ENCODE results near the gene DMXL1.
"Not testable (repeated sequence)": the region's sequence is repeated elsewhere in the genome, so short reads cannot be mapped to it uniquely, and the experiment has no call there.

DMXL1 gene

DNA sequence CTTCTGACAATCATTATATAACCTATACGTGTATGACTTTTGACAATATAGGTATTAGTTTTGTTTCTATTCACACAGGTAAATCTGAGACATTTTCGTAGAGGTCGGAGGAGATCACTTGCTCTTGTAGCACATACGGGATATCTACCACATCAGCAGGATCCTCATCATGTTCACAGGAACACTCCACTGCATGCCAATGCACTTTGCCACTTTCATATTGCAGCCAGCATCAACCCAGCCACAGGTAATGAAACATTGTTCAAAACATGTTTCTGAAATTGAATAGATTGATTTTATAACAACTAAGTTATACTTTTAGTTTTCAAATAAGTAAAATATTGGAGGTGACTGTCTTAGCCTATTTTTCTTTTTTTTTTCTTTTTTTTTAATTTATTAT lies 50.0 kb downstream of the DMXL1 start:
- H3K9ac ChIP-seq (ENCODE audit: low read length) = no peak overlapping the region
- no peaks in the 10 kb centered on the region for H3F3A ChIP-seq (ENCODE audit: insufficient read depth, low read length)
- H3K27me3 ChIP-seq (replicated peaks; ENCODE audit: insufficient read depth, low read length) = no peaks in the 10 kb centered on the region
- no peaks in the 10 kb centered on the region for H3K79me2 ChIP-seq (ENCODE audit: low read length)
- H3K27ac ChIP-seq (ENCODE audit: low read length) = no peak overlapping the region
- H3K4me2 ChIP-seq (ENCODE audit: low read depth, low read length) = no peak overlapping the region
- TF ChIP-seq EZH2phosphoT487 (IDR thresholded peaks at IDR 0.05; ENCODE audit: low read length) = no peak
- TF ChIP-seq CTCF (IDR thresholded peaks at IDR 0.05; ENCODE audit: low read length) = no peak
- no peak for TF ChIP-seq EZH2 (optimal IDR thresholded peaks at IDR 0.05; ENCODE audit: low read depth, low read length)
- DNase-seq = no peak
- H3K9me3 ChIP-seq (replicated peaks; ENCODE audit: insufficient read depth, low read length) = no peaks in the 10 kb centered on the region
- H3K9me2 ChIP-seq (replicated peaks; ENCODE audit: insufficient read depth, low read length) = no peaks in the 10 kb centered on the region
- H4K20me1 ChIP-seq (ENCODE audit: insufficient read depth, low read length) = no peaks in the 10 kb centered on the region
- H3K36me3 ChIP-seq (replicated peaks; ENCODE audit: insufficient read depth, low read length) = 0 out of 2 replicates have a peak, but pooled peaks cover 2% of the 10 kb centered on the region
- no peak overlapping the region for H2AFZ ChIP-seq (ENCODE audit: low read length)
- no peaks in the 10 kb centered on the region for H3K4me1 ChIP-seq (ENCODE audit: low read length)
- H3K4me3 ChIP-seq (ENCODE audit: low read length) = no peak overlapping the region

DNA sequence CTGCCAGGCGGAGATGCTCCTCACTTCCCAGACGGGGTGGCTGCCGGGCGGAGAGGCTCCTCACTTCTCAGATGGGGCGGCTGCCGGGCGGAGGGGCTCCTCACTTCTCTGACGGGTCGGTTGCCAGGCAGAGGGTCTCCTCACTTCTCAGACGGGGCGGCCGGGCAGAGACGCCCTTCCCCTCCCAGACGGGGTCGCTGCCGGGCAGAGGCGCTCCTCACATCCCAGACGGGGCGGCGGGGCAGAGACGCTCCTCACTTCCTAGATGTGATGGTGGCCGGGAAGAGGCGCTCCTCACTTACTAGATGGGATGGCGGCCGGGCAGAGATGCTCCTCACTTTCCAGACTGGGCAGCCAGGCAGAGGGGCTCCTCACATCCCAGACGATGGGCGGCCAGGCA lies 51.6 kb downstream of the DMXL1 start:
- H3K27ac ChIP-seq (ENCODE audit: low read length); H3K79me2 ChIP-seq (ENCODE audit: low read length); H3K9me2 ChIP-seq (replicated peaks; ENCODE audit: insufficient read depth, low read length); H3K4me3 ChIP-seq (ENCODE audit: low read length); H2AFZ ChIP-seq (ENCODE audit: low read length); H4K20me1 ChIP-seq (ENCODE audit: insufficient read depth, low read length); DNase-seq; H3K9ac ChIP-seq (ENCODE audit: low read length); H3K36me3 ChIP-seq (replicated peaks; ENCODE audit: insufficient read depth, low read length); H3K9me3 ChIP-seq (replicated peaks; ENCODE audit: insufficient read depth, low read length); H3F3A ChIP-seq (ENCODE audit: insufficient read depth, low read length); H3K4me2 ChIP-seq (ENCODE audit: low read depth, low read length); H3K27me3 ChIP-seq (replicated peaks; ENCODE audit: insufficient read depth, low read length); H3K4me1 ChIP-seq (ENCODE audit: low read length): not testable (repeated sequence)

DNA sequence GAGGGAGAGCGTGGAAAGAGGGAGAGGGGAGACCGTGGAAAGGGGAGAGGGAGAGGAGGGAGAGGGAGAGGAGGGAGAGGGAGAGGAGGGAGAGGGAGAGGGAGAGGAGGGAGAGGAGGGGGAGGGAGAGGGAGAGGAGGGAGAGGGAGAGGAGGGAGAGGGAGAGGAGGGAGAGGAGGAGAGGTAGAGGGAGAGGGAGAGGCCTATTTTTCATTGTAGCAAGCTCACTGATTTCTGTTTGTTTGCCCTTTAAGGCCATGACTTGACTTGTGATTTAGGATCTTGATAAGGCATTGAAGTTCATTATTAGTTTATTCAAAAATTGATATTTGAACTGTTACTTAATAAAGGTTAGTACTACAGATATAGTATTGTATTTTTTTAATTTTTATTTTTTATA lies 52.4 kb downstream of the DMXL1 start:
- Histone ChIP-seq H3K4me3 (ENCODE audit: low read length) (no peak overlapping the region), H3K4me1 (ENCODE audit: low read length) (no peaks in the 10 kb centered on the region), H3K27me3 (replicated peaks; ENCODE audit: insufficient read depth, low read length) (no peaks in the 10 kb centered on the region), H3K9ac (ENCODE audit: low read length) (no peak overlapping the region), H3K36me3 (replicated peaks; ENCODE audit: insufficient read depth, low read length) (no peaks in the 10 kb centered on the region), H3K79me2 (ENCODE audit: low read length) (no peaks in the 10 kb centered on the region), H2AFZ (ENCODE audit: low read length) (no peak overlapping the region), H3K9me3 (replicated peaks; ENCODE audit: insufficient read depth, low read length) (no peaks in the 10 kb centered on the region), H3K9me2 (replicated peaks; ENCODE audit: insufficient read depth, low read length) (no peaks in the 10 kb centered on the region), H3K27ac (ENCODE audit: low read length) (no peak overlapping the region), H3F3A (ENCODE audit: insufficient read depth, low read length) (no peaks in the 10 kb centered on the region), H3K4me2 (ENCODE audit: low read depth, low read length) (no peak overlapping the region), H4K20me1 (ENCODE audit: insufficient read depth, low read length) (no peaks in the 10 kb centered on the region)
- DNase-seq = no peak
- TF ChIP-seq CTCF (IDR thresholded peaks at IDR 0.05; ENCODE audit: low read length) (no peak), EZH2 (optimal IDR thresholded peaks at IDR 0.05; ENCODE audit: low read depth, low read length) (no peak), EZH2phosphoT487 (IDR thresholded peaks at IDR 0.05; ENCODE audit: low read length) (no peak)

GRCh38 chr5:119129770-119130169 lies 58.9 kb downstream of the DMXL1 start:
- Histone ChIP-seq H3K9ac (ENCODE audit: low read length) (no peak overlapping the region), H4K20me1 (ENCODE audit: insufficient read depth, low read length) (no peaks in the 10 kb centered on the region), H3K27ac (ENCODE audit: low read length) (no peak overlapping the region), H3K9me2 (replicated peaks; ENCODE audit: insufficient read depth, low read length) (no peaks in the 10 kb centered on the region), H3K27me3 (replicated peaks; ENCODE audit: insufficient read depth, low read length) (no peaks in the 10 kb centered on the region), H3K4me3 (ENCODE audit: low read length) (no peak overlapping the region), H3F3A (ENCODE audit: insufficient read depth, low read length) (no peaks in the 10 kb centered on the region), H3K9me3 (replicated peaks; ENCODE audit: insufficient read depth, low read length) (no peaks in the 10 kb centered on the region), H2AFZ (ENCODE audit: low read length) (no peak overlapping the region), H3K4me1 (ENCODE audit: low read length) (no peaks in the 10 kb centered on the region), H3K79me2 (ENCODE audit: low read length) (no peaks in the 10 kb centered on the region), H3K36me3 (replicated peaks; ENCODE audit: insufficient read depth, low read length) (no peaks in the 10 kb centered on the region), H3K4me2 (ENCODE audit: low read depth, low read length) (no peak overlapping the region)
- no peak for TF ChIP-seq EZH2phosphoT487 (IDR thresholded peaks at IDR 0.05; ENCODE audit: low read length)
- TF ChIP-seq EZH2 (optimal IDR thresholded peaks at IDR 0.05; ENCODE audit: low read depth, low read length) = no peak
- TF ChIP-seq CTCF (IDR thresholded peaks at IDR 0.05; ENCODE audit: low read length) = no peak
- DNase-seq = no peak
